Esophagus squamous epithelium (tissue), 5 donors: ENCODE measurements around the gene ZNF107. TPM values are rescaled to one million over a fixed set of nuclear protein-coding genes. Genes with fewer than 3 reads are reported as not detected.
"Not testable (repeated sequence)": the region's sequence is repeated elsewhere in the genome, so short reads cannot be mapped to it uniquely, and the experiment has no call there.

ENCODE experiments used
- DNase-seq: peaks from one replicate; lab custom pipeline; 2025; lab: John Stamatoyannopoulos, UW
- H3K27ac ChIP-seq, 4 donors: fragments of 200-600 bp; sonication (generic); one replicate each; pipeline ENCODE4 v1.5.1; 2016 to 2019; ENCODE audit warnings: mild to moderate bottlenecking in 1 of 4
- H3K27me3 ChIP-seq, 4 donors: fragments of 200-600 bp; sonication (generic); 1 replicate in 3 of 4; 2 replicates in 1 of 4; pipeline versions ENCODE4 v1.5.1 to v1.6.0; 2017 to 2021; ENCODE audit warnings: antibody characterized with exemption in 1 of 4
- H3K36me3 ChIP-seq, 3 donors: fragments of 200-600 bp; sonication (generic); one replicate each; pipeline ENCODE4 v1.5.1; 2016 to 2019
- H3K4me1 ChIP-seq, 3 donors: fragments of 200-600 bp; sonication (generic); one replicate each; pipeline ENCODE4 v1.5.1; 2017 to 2019
- H3K4me3 ChIP-seq, 4 donors: fragments of 200-600 bp; sonication (generic); 1 replicate in 3 of 4; 2 replicates in 1 of 4; pipeline ENCODE4 v1.5.1; 2016 to 2019; ENCODE audit warnings: mild to moderate bottlenecking in 2 of 4, moderate library complexity in 1 of 4
- H3K9me3 ChIP-seq, 3 donors: fragments of 200-600 bp; sonication (generic); one replicate each; pipeline ENCODE4 v1.5.1; 2016 to 2019
- CTCF ChIP-seq, 6 experiments: fragments of 450-650 bp in 4 of 6; fragments of 200-600 bp in 2 of 6; sonication (generic) in 2 of 6; IDR thresholded peaks; one replicate each; pipeline ENCODE4 v1.5.1; 2016 to 2019; ENCODE audit warnings: antibody characterized with exemption in 6 of 6, mild to moderate bottlenecking in 4 of 6, moderate library complexity in 4 of 6
- POLR2A ChIP-seq, 4 donors: fragments of 450-650 bp; IDR thresholded peaks; one replicate each; pipeline ENCODE4 v1.6.1; 2017; ENCODE audit warnings: antibody characterized with exemption in 4 of 4, mild to moderate bottlenecking in 4 of 4, moderate library complexity in 3 of 4
- WGBS, 2 donors: methylation state at CpG; one replicate each; pipeline ENCODE4 v1.1.5; 2018; 5-methylcytosine and 5-hydroxymethylcytosine counted together
- intact Hi-C: fragments of 100-400 bp; cut with DNase I; formaldehyde crosslinking; loops from one replicate; pipeline ENCODE4 v1.15.0; 2022
- total RNA-seq, 4 donors: library from RNA; depleted of rRNA; stranded (reverse); fragments of >200 nt; gene quantifications; one replicate each; pipeline ENCODE4 v1.1.0, GENCODE V29; 2016
- donor health status: DM: yes; HTN: yes; CAD: no.

Gene ZNF107
- total RNA-seq, 4 donors from 2014 or later = 3.3 to 6.5 (median 4.6) TPM

- H3K9me3 ChIP-seq = peaks cover 19 to 96% (median 71%) of the 10 kb centered on the region in 3 donors
- 94 to 96% methylated on average over 2 of the region's 2 CpGs for WGBS, 2 donors
- no peaks in the 10 kb centered on the region for H3K4me1 ChIP-seq
Measured at GRCh38 chr7:64706625-64707292, 40.8 kb downstream of the ZNF107 start.

GRCh38 chr7:64717896-64718295, 52.0 kb downstream of the ZNF107 start:
- H3K27me3 ChIP-seq, intact Hi-C loops, H3K36me3 ChIP-seq, H3K27ac ChIP-seq, H3K4me3 ChIP-seq, DNase-seq, H3K4me1 ChIP-seq: not testable (repeated sequence)
- WGBS, 2 donors = no CpG with 5 or more reads among the region's 29 CpGs
- H3K9me3 ChIP-seq = peaks cover 0 to 43% (median 24%) of the 10 kb centered on the region in 3 donors

More at GRCh38 chr7:64706625-64707292, 40.8 kb downstream of the ZNF107 start:
- H3K27ac ChIP-seq = no peak overlapping the region
- H3K36me3 ChIP-seq = peaks cover 0 to 48% (median 0%) of the 10 kb centered on the region in 3 donors
- H3K27me3 ChIP-seq = no peaks in the 10 kb centered on the region
- no peak overlapping the region for H3K4me3 ChIP-seq
- TF ChIP-seq POLR2A (IDR thresholded peaks at IDR 0.05) = no peak
- no peak for TF ChIP-seq CTCF (IDR thresholded peaks at IDR 0.05)
- no peak for DNase-seq
- intact Hi-C loops = no loop called here

- Histone ChIP-seq H3K36me3 (no peaks in the 10 kb centered on the region), H3K27ac (no peak overlapping the region), H3K9me3 (peaks cover 0 to 10% (median 0%) of the 10 kb centered on the region in 3 donors), H3K4me1 (no peaks in the 10 kb centered on the region), H3K27me3 (no peaks in the 10 kb centered on the region), H3K4me3 (no peak overlapping the region)
- DNase-seq = no peak
- WGBS, 2 donors = 38 to 68% methylated on average over 1 to 2 of the region's 3 CpGs
- TF ChIP-seq CTCF (IDR thresholded peaks at IDR 0.05) (no peak), POLR2A (IDR thresholded peaks at IDR 0.05) (no peak)
- intact Hi-C loops = no loop called here
Measured at GRCh38 chr7:64729089-64729848, 63.3 kb downstream of the ZNF107 start.

GRCh38 chr7:64733550-64734240, 67.8 kb downstream of the ZNF107 start:
- no peak for DNase-seq
- Histone ChIP-seq H3K27ac (no peak overlapping the region), H3K4me1 (no peaks in the 10 kb centered on the region), H3K36me3 (no peaks in the 10 kb centered on the region), H3K27me3 (no peaks in the 10 kb centered on the region), H3K4me3 (no peak overlapping the region), H3K9me3 (peaks cover 0 to 10% (median 3%) of the 10 kb centered on the region in 3 donors)
- TF ChIP-seq POLR2A (IDR thresholded peaks at IDR 0.05) = no peak
- no peak for TF ChIP-seq CTCF (IDR thresholded peaks at IDR 0.05)
- intact Hi-C loops = no loop called here
- 77 to 85% methylated on average over 8 of the region's 8 CpGs for WGBS, 2 donors

GRCh38 chr7:64736575-64736974, 70.6 kb downstream of the ZNF107 start:
- intact Hi-C loops = no loop called here
- no peaks in the 10 kb centered on the region for H3K27me3 ChIP-seq
- no peak for DNase-seq
- no peak overlapping the region for H3K4me3 ChIP-seq
- no peak for TF ChIP-seq CTCF (IDR thresholded peaks at IDR 0.05)
- TF ChIP-seq POLR2A (IDR thresholded peaks at IDR 0.05) = no peak
- H3K27ac ChIP-seq = no peak overlapping the region
- WGBS, 2 donors = 89 to 98% methylated on average over 8 to 14 of the region's 20 CpGs
- H3K4me1 ChIP-seq = no peaks in the 10 kb centered on the region
- H3K9me3 ChIP-seq = peaks cover 0 to 12% (median 3%) of the 10 kb centered on the region in 3 donors
- no peaks in the 10 kb centered on the region for H3K36me3 ChIP-seq

GRCh38 chr7:64738403-64738802, 72.5 kb downstream of the ZNF107 start:
- DNase-seq, intact Hi-C loops, H3K4me1 ChIP-seq, H3K27ac ChIP-seq, H3K27me3 ChIP-seq, H3K9me3 ChIP-seq, H3K4me3 ChIP-seq, H3K36me3 ChIP-seq: not testable (repeated sequence)
- no CpG with 5 or more reads among the region's 29 CpGs for WGBS, 2 donors

- H3K27ac ChIP-seq, H3K4me1 ChIP-seq, DNase-seq, H3K4me3 ChIP-seq, intact Hi-C loops, H3K27me3 ChIP-seq, H3K9me3 ChIP-seq, H3K36me3 ChIP-seq: not testable (repeated sequence)
- WGBS, 2 donors = no CpG with 5 or more reads among the region's 29 CpGs
Measured at GRCh38 chr7:64738953-64739352, 73.0 kb downstream of the ZNF107 start.
